NCI-H2081 (cell line): ENCODE measurements around the gene CLSTN2.
A peak's percentile ranks its signal among the peaks of the same experiment; 100 is the strongest.

Experiments
- DNase-seq, 2 experiments: peaks; one replicate each; lab custom pipeline; 2025; lab: John Stamatoyannopoulos, UW

The CLSTN2 gene

GRCh38 chr3:140546649-140547048, 611.7 kb downstream of the CLSTN2 start:
- peak; percentile 10 to 41 for DNase-seq

- DNase-seq = no peak
These were observed 617.4 kb downstream of the CLSTN2 start for GRCh38 chr3:140552403-140552802.

- DNase-seq = no peak
These were observed 617.9 kb downstream of the CLSTN2 start for GRCh38 chr3:140552898-140553297.

GRCh38 chr3:140553591-140553990, 618.6 kb downstream of the CLSTN2 start:
- DNase-seq = no peak

GRCh38 chr3:140555666-140556065, 620.7 kb downstream of the CLSTN2 start:
- no peak for DNase-seq

- DNase-seq = no peak
These were observed 622.5 kb downstream of the CLSTN2 start for GRCh38 chr3:140557476-140557875.

- peak in 1 of 2 experiments; percentile 21 for DNase-seq
These were observed 624.6 kb downstream of the CLSTN2 start for GRCh38 chr3:140559546-140559945.

- no peak for DNase-seq
These were observed 628.3 kb downstream of the CLSTN2 start for GRCh38 chr3:140563206-140563760.

GRCh38 chr3:140568131-140568530, 633.1 kb downstream of the CLSTN2 start:
- no peak for DNase-seq

- DNase-seq = no peak
These were observed 634.0 kb downstream of the CLSTN2 start for GRCh38 chr3:140568842-140569520.

- no peak for DNase-seq
These were observed 635.6 kb downstream of the CLSTN2 start for GRCh38 chr3:140570602-140571001.

- no peak for DNase-seq
These were observed 636.9 kb downstream of the CLSTN2 start for GRCh38 chr3:140571836-140572235.

GRCh38 chr3:140572334-140572733, 637.3 kb downstream of the CLSTN2 start:
- no peak for DNase-seq

GRCh38 chr3:140573011-140573410, 638.0 kb downstream of the CLSTN2 start:
- peak in 1 of 2 experiments; percentile 36 for DNase-seq

- no peak for DNase-seq
These were observed 639.4 kb downstream of the CLSTN2 start for GRCh38 chr3:140574375-140574774.

GRCh38 chr3:140576449-140576848, 641.5 kb downstream of the CLSTN2 start:
- DNase-seq = no peak

- no peak for DNase-seq
These were observed 642.9 kb downstream of the CLSTN2 start for GRCh38 chr3:140577911-140578310.

GRCh38 chr3:140579260-140579659, 644.3 kb downstream of the CLSTN2 start:
- no peak for DNase-seq

GRCh38 chr3:140580746-140581145, 645.8 kb downstream of the CLSTN2 start:
- no peak for DNase-seq

GRCh38 chr3:140584549-140584948, 649.6 kb downstream of the CLSTN2 start:
- no peak for DNase-seq

GRCh38 chr3:140585828-140586227, 650.8 kb downstream of the CLSTN2 start:
- DNase-seq = no peak

GRCh38 chr3:140586311-140586710, 651.3 kb downstream of the CLSTN2 start:
- no peak for DNase-seq

- no peak for DNase-seq
These were observed 653.6 kb downstream of the CLSTN2 start for GRCh38 chr3:140588558-140588957.

GRCh38 chr3:140593766-140594165, 658.8 kb downstream of the CLSTN2 start:
- no peak for DNase-seq
